ENCODE results near the gene HSPB9. TPM values are rescaled to one million over a fixed set of nuclear protein-coding genes. Genes with fewer than 3 reads are reported as not detected.

Gene HSPB9
- total and polyA plus RNA-seq, 8 donors = 0.40 to 1.6 (median 0.69) TPM

- FAIRE-seq (no peak), ATAC-seq (no peak), DNase-seq (no peak)
- no peak overlapping the region for H3K27ac ChIP-seq
- 83 to 90% methylated on average over 19 of the region's 19 CpGs for WGBS, 2 donors
- no peaks in the 10 kb centered on the region for H3K9me3 ChIP-seq
- no peaks in the 10 kb centered on the region for H3K36me3 ChIP-seq
- no peak overlapping the region for H3K4me3 ChIP-seq
- TF ChIP-seq CTCF (IDR thresholded peaks at IDR 0.05) = no peak
- H3K27me3 ChIP-seq = no peaks in the 10 kb centered on the region
- intact Hi-C loops (cut with DNase I) = no loop called here
- H3K4me1 ChIP-seq = no peaks in the 10 kb centered on the region
These were observed 43.7 kb downstream of the HSPB9 start for GRCh38 chr17:42166196-42166763.

- no peak for TF ChIP-seq CTCF (IDR thresholded peaks at IDR 0.05)
- Histone ChIP-seq H3K36me3 (no peaks in the 10 kb centered on the region), H3K4me1 (no peaks in the 10 kb centered on the region), H3K9me3 (no peaks in the 10 kb centered on the region), H3K4me3 (no peak overlapping the region), H3K27ac (no peak overlapping the region), H3K27me3 (no peaks in the 10 kb centered on the region)
- intact Hi-C loops (cut with DNase I) = no loop called here
- FAIRE-seq (no peak), ATAC-seq (peak in 1 of 4 donors; percentile 61), DNase-seq (no peak)
- 92 to 96% methylated on average over 8 of the region's 8 CpGs for WGBS, 2 donors
These were observed 45.2 kb downstream of the HSPB9 start for GRCh38 chr17:42167807-42168206.

- DNase-seq (no peak), FAIRE-seq (no peak), ATAC-seq (no peak)
- no peak for TF ChIP-seq CTCF (IDR thresholded peaks at IDR 0.05)
- intact Hi-C loops (cut with DNase I) = no loop called here
- Histone ChIP-seq H3K36me3 (no peaks in the 10 kb centered on the region), H3K4me3 (no peak overlapping the region), H3K27me3 (no peaks in the 10 kb centered on the region), H3K9me3 (no peaks in the 10 kb centered on the region), H3K27ac (no peak overlapping the region), H3K4me1 (no peaks in the 10 kb centered on the region)
- WGBS, 2 donors = 84 to 94% methylated on average over 29 of the region's 29 CpGs
These were observed 46.7 kb downstream of the HSPB9 start for GRCh38 chr17:42169351-42169750.

GRCh38 chr17:42171831-42172230 lies 49.2 kb downstream of the HSPB9 start:
- intact Hi-C loops (cut with DNase I) = no loop called here
- WGBS, 2 donors = 66 to 69% methylated on average over 11 of the region's 11 CpGs

More at GRCh38 chr17:42171831-42172230, 49.2 kb downstream of the HSPB9 start:
- Histone ChIP-seq H3K27ac (no peak overlapping the region), H3K36me3 (no peaks in the 10 kb centered on the region), H3K9me3 (no peaks in the 10 kb centered on the region), H3K4me3 (no peak overlapping the region), H3K4me1 (no peaks in the 10 kb centered on the region), H3K27me3 (no peaks in the 10 kb centered on the region)
- ATAC-seq = no peak
- FAIRE-seq = no peak
- DNase-seq = no peak
- TF ChIP-seq CTCF (IDR thresholded peaks at IDR 0.05) = no peak

Other genes with a start within 250 kb of the HSPB9 start
- gene ACLY, start 203.9 kb upstream of the HSPB9 start, total RNA-seq = 100 to 1,000 TPM in 1 of 6 donors, 10 to 100 TPM in 5; 38.6 to 101 (median 58.3) TPM
- gene ACLY, start 203.9 kb upstream of the HSPB9 start, polyA plus RNA-seq = 10 to 100 TPM; 22.0 to 68.7 TPM
- under 1 TPM; 0.20 to 0.98 (median 0.57) TPM for gene ODAD4, start 192.2 kb upstream of the HSPB9 start, total RNA-seq
- gene ODAD4, start 192.2 kb upstream of the HSPB9 start, polyA plus RNA-seq = 1 to 10 TPM; 1.2 to 4.1 TPM
- gene CNP, start 156.0 kb upstream of the HSPB9 start, total RNA-seq = 10 to 100 TPM; 26.3 to 45.8 (median 32.1) TPM
- gene CNP, start 156.0 kb upstream of the HSPB9 start, polyA plus RNA-seq = 10 to 100 TPM; 26.4 to 34.4 TPM
- gene DNAJC7, start 105.4 kb upstream of the HSPB9 start, total RNA-seq = 10 to 100 TPM; 32.2 to 45.3 (median 37.3) TPM
- 10 to 100 TPM; 53.4 to 63.6 TPM for gene DNAJC7, start 105.4 kb upstream of the HSPB9 start, polyA plus RNA-seq
- 10 to 100 TPM in 3 of 6 donors, 1 to 10 TPM in 3; 6.5 to 14.7 (median 10.7) TPM for gene NKIRAS2, start 102.7 kb upstream of the HSPB9 start, total RNA-seq
- 10 to 100 TPM; 11.7 to 14.1 TPM for gene NKIRAS2, start 102.7 kb upstream of the HSPB9 start, polyA plus RNA-seq
- 1 to 10 TPM; 1.2 to 2.2 (median 1.8) TPM for gene C17orf113, start 72.2 kb upstream of the HSPB9 start, total RNA-seq
- gene C17orf113, start 72.2 kb upstream of the HSPB9 start, polyA plus RNA-seq = 1 to 10 TPM; 1.5 to 1.9 TPM
- 1 to 10 TPM in 5 of 6 donors, under 1 TPM in 1; 0.67 to 2.1 (median 1.4) TPM for gene ZNF385C, start 24.3 kb upstream of the HSPB9 start, total RNA-seq
- gene ZNF385C, start 24.3 kb upstream of the HSPB9 start, polyA plus RNA-seq = 1 to 10 TPM; 1.8 to 2.6 TPM
- gene DHX58, start 10.1 kb upstream of the HSPB9 start, total RNA-seq = 10 to 100 TPM in 1 of 6 donors, 1 to 10 TPM in 5; 3.7 to 11.0 (median 6.1) TPM
- 10 to 100 TPM; 20.9 to 22.8 TPM for gene DHX58, start 10.1 kb upstream of the HSPB9 start, polyA plus RNA-seq
- gene KAT2A, start 1.4 kb upstream of the HSPB9 start, total RNA-seq = 10 to 100 TPM; 17.5 to 43.7 (median 22.3) TPM
- 100 to 1,000 TPM; 157 to 158 TPM for gene KAT2A, start 1.4 kb upstream of the HSPB9 start, polyA plus RNA-seq
- gene RAB5C, start 32.2 kb downstream of the HSPB9 start, total RNA-seq = 10 to 100 TPM; 25.9 to 53.1 (median 42.0) TPM
- gene RAB5C, start 32.2 kb downstream of the HSPB9 start, polyA plus RNA-seq = 10 to 100 TPM; 42.6 to 61.8 TPM
- gene KCNH4, start 58.3 kb downstream of the HSPB9 start, total RNA-seq = under 1 TPM in 5 of 6 donors, not detected in 1; 0.03 to 0.09 (median 0.06) TPM
- gene KCNH4, start 58.3 kb downstream of the HSPB9 start, polyA plus RNA-seq = under 1 TPM; 0.11 to 0.14 TPM
- gene HCRT, start 62.6 kb downstream of the HSPB9 start, total RNA-seq = not detected
- not detected for gene HCRT, start 62.6 kb downstream of the HSPB9 start, polyA plus RNA-seq
- gene GHDC, start 71.7 kb downstream of the HSPB9 start, total RNA-seq = 10 to 100 TPM; 14.8 to 20.9 (median 17.1) TPM
- 10 to 100 TPM; 19.4 to 21.6 TPM for gene GHDC, start 71.7 kb downstream of the HSPB9 start, polyA plus RNA-seq
- 10 to 100 TPM; 22.6 to 27.5 (median 24.2) TPM for gene STAT5B, start 153.6 kb downstream of the HSPB9 start, total RNA-seq
- 10 to 100 TPM; 17.9 to 24.3 TPM for gene STAT5B, start 153.6 kb downstream of the HSPB9 start, polyA plus RNA-seq
- 10 to 100 TPM; 13.1 to 19.8 (median 15.4) TPM for gene STAT5A, start 165.7 kb downstream of the HSPB9 start, total RNA-seq
- gene STAT5A, start 165.7 kb downstream of the HSPB9 start, polyA plus RNA-seq = 10 to 100 TPM; 10.5 to 12.6 TPM